ENCODE data around the gene DNAAF9.

Gene DNAAF9

GRCh38 chr20:3410464-3410863, 3.0 kb upstream of the DNAAF9 start:
- no peak overlapping the region for H3K9ac ChIP-seq (ENCODE audit: low read length in 2 of 2)
- H3K27ac ChIP-seq (ENCODE audit: low read length), result no peak overlapping the region
- no peak overlapping the region for H3K4me3 ChIP-seq (ENCODE audit: low read length in 2 of 2)
- H3K27me3 ChIP-seq (ENCODE audit: control insufficient read depth in 1 of 2, insufficient read depth in 2 of 2, low read length in 2 of 2), result no peaks in the 10 kb centered on the region
- no peaks in the 10 kb centered on the region for H3K9me3 ChIP-seq (ENCODE audit: control insufficient read depth in 2 of 2, low read length in 2 of 2)
- H3K4me1 ChIP-seq (ENCODE audit: control insufficient read depth, insufficient read depth, low read length), result peaks cover 8% of the 10 kb centered on the region
- no peaks in the 10 kb centered on the region for H3K36me3 ChIP-seq (ENCODE audit: control insufficient read depth in 2 of 2, insufficient read depth in 2 of 2, low read length in 2 of 2)

DNA sequence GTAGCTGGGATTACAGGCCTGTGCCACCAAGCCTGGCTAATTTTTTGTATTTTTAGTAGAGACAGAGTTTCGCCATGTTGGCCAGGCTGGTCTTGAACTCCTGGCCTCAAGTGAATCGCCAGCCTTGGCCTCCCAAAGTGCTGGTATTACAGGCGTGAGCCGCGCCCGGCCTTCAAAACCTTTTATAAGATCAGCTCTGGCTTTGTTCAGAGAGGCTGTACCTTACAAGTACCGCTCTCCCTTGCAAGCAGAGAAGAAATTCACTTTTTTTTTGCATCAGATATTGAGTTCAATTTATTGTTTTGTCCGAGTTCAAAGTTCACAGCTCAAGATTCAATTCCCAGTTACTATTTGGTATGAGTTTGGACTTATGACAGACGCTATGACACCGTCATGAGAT, 1.9 kb upstream of the DNAAF9 start:
- H3K27me3 ChIP-seq (ENCODE audit: control insufficient read depth in 1 of 2, insufficient read depth in 2 of 2, low read length in 2 of 2), result no peaks in the 10 kb centered on the region
- peak overlapping the region in 1 of 2 donors; percentile 92 for H3K4me3 ChIP-seq (ENCODE audit: low read length in 2 of 2)
- no peak overlapping the region for H3K9ac ChIP-seq (ENCODE audit: low read length in 2 of 2)
- no peaks in the 10 kb centered on the region for H3K9me3 ChIP-seq (ENCODE audit: control insufficient read depth in 2 of 2, low read length in 2 of 2)
- no peak overlapping the region for H3K27ac ChIP-seq (ENCODE audit: low read length)
- no peaks in the 10 kb centered on the region for H3K36me3 ChIP-seq (ENCODE audit: control insufficient read depth in 2 of 2, insufficient read depth in 2 of 2, low read length in 2 of 2)
- H3K4me1 ChIP-seq (ENCODE audit: control insufficient read depth, insufficient read depth, low read length), result peaks cover 8% of the 10 kb centered on the region

- Histone ChIP-seq H3K9me3 (ENCODE audit: control insufficient read depth in 2 of 2, low read length in 2 of 2) (no peaks in the 10 kb centered on the region), H3K4me3 (ENCODE audit: low read length in 2 of 2) (peak overlapping the region; percentile 92 to 100), H3K9ac (ENCODE audit: low read length in 2 of 2) (peak overlapping the region; percentile 76 to 77), H3K27me3 (ENCODE audit: control insufficient read depth in 1 of 2, insufficient read depth in 2 of 2, low read length in 2 of 2) (no peaks in the 10 kb centered on the region), H3K36me3 (ENCODE audit: control insufficient read depth in 2 of 2, insufficient read depth in 2 of 2, low read length in 2 of 2) (no peaks in the 10 kb centered on the region), H3K27ac (ENCODE audit: low read length) (peak overlapping the region; percentile 72), H3K4me1 (ENCODE audit: control insufficient read depth, insufficient read depth, low read length) (peaks cover 8% of the 10 kb centered on the region)
These were observed 535 bp upstream of the DNAAF9 start for GRCh38 chr20:3407771-3408637.

DNA sequence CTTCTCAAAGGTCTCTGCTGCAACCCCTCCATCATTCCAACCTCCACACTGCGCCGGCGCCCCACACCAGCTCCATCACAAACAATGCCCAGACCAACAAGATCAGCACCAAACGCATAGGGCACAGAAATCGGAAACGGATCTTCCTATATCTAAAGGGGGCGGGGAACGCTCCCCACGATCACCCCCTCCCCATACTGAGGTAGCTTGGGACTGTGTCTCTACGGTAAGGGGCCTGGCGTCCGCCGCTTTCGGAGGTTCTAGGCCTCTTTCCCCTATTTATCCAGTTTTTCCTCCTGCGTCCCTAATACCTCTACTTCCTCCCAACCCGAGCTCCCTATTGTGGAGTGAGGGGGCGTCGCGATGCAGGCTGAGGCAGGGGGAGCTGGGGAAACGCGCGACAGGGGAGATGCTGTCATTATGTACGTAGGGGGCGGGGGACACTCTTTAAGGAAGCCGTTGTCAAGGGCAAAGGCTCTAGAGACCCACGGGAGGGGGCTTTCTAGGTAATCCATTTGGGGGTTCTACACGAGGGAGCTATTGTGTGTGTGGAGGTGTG, 909 bp downstream of the DNAAF9 start:
- peak overlapping the region; percentile 82 to 88 for H3K9ac ChIP-seq (ENCODE audit: low read length in 2 of 2)
- no peaks in the 10 kb centered on the region for H3K9me3 ChIP-seq (ENCODE audit: control insufficient read depth in 2 of 2, low read length in 2 of 2)
- peaks cover 8% of the 10 kb centered on the region for H3K4me1 ChIP-seq (ENCODE audit: control insufficient read depth, insufficient read depth, low read length)
- H3K27ac ChIP-seq (ENCODE audit: low read length), result peak overlapping the region; percentile 80
- H3K36me3 ChIP-seq (ENCODE audit: control insufficient read depth in 2 of 2, insufficient read depth in 2 of 2, low read length in 2 of 2), result no peaks in the 10 kb centered on the region
- H3K4me3 ChIP-seq (ENCODE audit: low read length in 2 of 2), result peak overlapping the region; percentile 74 to 92
- no peaks in the 10 kb centered on the region for H3K27me3 ChIP-seq (ENCODE audit: control insufficient read depth in 1 of 2, insufficient read depth in 2 of 2, low read length in 2 of 2)

DNA sequence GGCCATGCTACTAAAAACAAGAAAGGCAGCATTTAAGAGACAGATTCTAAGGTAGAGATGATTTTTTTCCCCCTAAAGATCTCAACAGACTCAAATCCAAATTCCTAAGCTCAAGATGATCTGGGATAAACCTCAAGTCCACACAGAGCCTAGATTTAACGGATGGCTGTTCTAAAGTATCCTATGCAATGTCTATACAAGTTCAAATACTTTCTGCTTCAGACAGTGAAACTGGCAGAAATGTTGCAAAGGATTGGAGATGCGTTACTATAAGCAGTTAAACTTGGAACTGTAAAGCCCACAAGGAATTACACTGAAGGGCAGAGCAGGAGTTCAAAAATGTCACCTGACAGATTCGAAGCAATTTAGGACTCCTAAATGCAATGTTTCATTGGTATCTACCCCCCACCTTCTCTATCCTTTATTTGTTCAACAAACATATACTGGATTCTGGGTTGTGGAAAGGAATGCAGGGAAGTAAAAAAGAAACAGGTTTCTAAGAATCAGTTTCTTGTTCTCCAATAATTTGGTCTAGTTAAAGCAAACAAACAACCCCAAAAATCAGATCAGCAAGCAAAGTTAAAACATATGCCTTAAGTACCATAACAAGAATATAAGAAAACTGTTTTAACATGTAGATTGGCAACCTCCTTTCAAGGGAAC, 1.6 kb downstream of the DNAAF9 start:
- Histone ChIP-seq H3K4me1 (ENCODE audit: control insufficient read depth, insufficient read depth, low read length) (peaks cover 10% of the 10 kb centered on the region), H3K4me3 (ENCODE audit: low read length in 2 of 2) (peak overlapping the region; percentile 74 to 92), H3K9ac (ENCODE audit: low read length in 2 of 2) (peak overlapping the region; percentile 82 to 88)

DNA sequence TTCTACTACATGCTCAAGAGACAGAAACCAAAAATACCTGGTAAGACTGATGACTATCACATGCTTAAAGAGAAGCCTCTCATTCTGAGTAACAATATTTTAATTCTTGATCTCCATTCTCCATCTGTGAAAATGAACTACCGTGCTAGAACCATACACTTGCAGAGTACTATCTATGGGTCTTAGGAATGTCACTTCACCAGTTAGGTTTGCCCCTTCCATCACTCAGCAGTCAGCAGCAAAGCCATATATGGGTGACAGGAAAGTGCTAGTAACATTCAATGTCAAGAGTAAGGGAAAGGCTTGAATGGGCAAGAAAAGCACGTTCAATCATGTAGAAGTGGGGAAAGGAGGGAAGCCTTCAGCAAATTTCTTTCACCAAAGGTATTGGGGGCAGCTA, 2.3 kb downstream of the DNAAF9 start:
- H3K9ac ChIP-seq (ENCODE audit: low read length in 2 of 2), result no peak overlapping the region
- H3K4me1 ChIP-seq (ENCODE audit: control insufficient read depth, insufficient read depth, low read length), result peaks cover 11% of the 10 kb centered on the region
- H3K36me3 ChIP-seq (ENCODE audit: control insufficient read depth in 2 of 2, insufficient read depth in 2 of 2, low read length in 2 of 2), result no peaks in the 10 kb centered on the region
- H3K4me3 ChIP-seq (ENCODE audit: low read length in 2 of 2), result no peak overlapping the region
- no peak overlapping the region for H3K27ac ChIP-seq (ENCODE audit: low read length)
- no peaks in the 10 kb centered on the region for H3K27me3 ChIP-seq (ENCODE audit: control insufficient read depth in 1 of 2, insufficient read depth in 2 of 2, low read length in 2 of 2)
- H3K9me3 ChIP-seq (ENCODE audit: control insufficient read depth in 2 of 2, low read length in 2 of 2), result no peaks in the 10 kb centered on the region

More for the DNA sequence above, 1.6 kb downstream of the DNAAF9 start:
- Histone ChIP-seq H3K27me3 (ENCODE audit: control insufficient read depth in 1 of 2, insufficient read depth in 2 of 2, low read length in 2 of 2) (no peaks in the 10 kb centered on the region), H3K9me3 (ENCODE audit: control insufficient read depth in 2 of 2, low read length in 2 of 2) (no peaks in the 10 kb centered on the region), H3K27ac (ENCODE audit: low read length) (peak overlapping the region; percentile 80), H3K36me3 (ENCODE audit: control insufficient read depth in 2 of 2, insufficient read depth in 2 of 2, low read length in 2 of 2) (no peaks in the 10 kb centered on the region)

DNA sequence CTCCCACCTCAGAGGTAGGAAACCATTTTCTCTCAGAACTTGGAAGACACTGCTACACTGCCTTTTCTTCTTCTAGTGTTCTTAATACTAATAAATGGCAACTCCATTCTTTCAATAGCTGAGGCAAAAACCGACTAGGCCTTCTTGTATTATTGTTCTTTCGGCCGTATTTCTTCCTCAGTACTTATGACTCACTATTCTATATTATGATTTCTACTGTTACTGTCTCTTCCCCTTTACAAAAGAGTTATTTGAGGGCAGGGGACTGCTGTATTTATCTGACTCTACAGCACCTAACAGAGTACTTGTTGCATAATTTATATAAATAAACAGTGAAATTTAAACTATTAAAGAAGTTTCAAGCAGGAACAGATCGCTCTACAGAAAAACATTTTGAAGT, 3.1 kb downstream of the DNAAF9 start:
- Histone ChIP-seq H3K27ac (ENCODE audit: low read length) (no peak overlapping the region), H3K9ac (ENCODE audit: low read length in 2 of 2) (no peak overlapping the region), H3K9me3 (ENCODE audit: control insufficient read depth in 2 of 2, low read length in 2 of 2) (no peaks in the 10 kb centered on the region), H3K27me3 (ENCODE audit: control insufficient read depth in 1 of 2, insufficient read depth in 2 of 2, low read length in 2 of 2) (no peaks in the 10 kb centered on the region), H3K4me3 (ENCODE audit: low read length in 2 of 2) (no peak overlapping the region), H3K4me1 (ENCODE audit: control insufficient read depth, insufficient read depth, low read length) (peaks cover 11% of the 10 kb centered on the region), H3K36me3 (ENCODE audit: control insufficient read depth in 2 of 2, insufficient read depth in 2 of 2, low read length in 2 of 2) (no peaks in the 10 kb centered on the region)

GRCh38 chr20:3403741-3404140, 3.7 kb downstream of the DNAAF9 start:
- Histone ChIP-seq H3K4me1 (ENCODE audit: control insufficient read depth, insufficient read depth, low read length) (peaks cover 11% of the 10 kb centered on the region), H3K27me3 (ENCODE audit: control insufficient read depth in 1 of 2, insufficient read depth in 2 of 2, low read length in 2 of 2) (no peaks in the 10 kb centered on the region), H3K4me3 (ENCODE audit: low read length in 2 of 2) (no peak overlapping the region), H3K9ac (ENCODE audit: low read length in 2 of 2) (no peak overlapping the region), H3K27ac (ENCODE audit: low read length) (no peak overlapping the region), H3K36me3 (ENCODE audit: control insufficient read depth in 2 of 2, insufficient read depth in 2 of 2, low read length in 2 of 2) (no peaks in the 10 kb centered on the region), H3K9me3 (ENCODE audit: control insufficient read depth in 2 of 2, low read length in 2 of 2) (no peaks in the 10 kb centered on the region)

- no peak overlapping the region for H3K27ac ChIP-seq (ENCODE audit: low read length)
- no peaks in the 10 kb centered on the region for H3K36me3 ChIP-seq (ENCODE audit: control insufficient read depth in 2 of 2, insufficient read depth in 2 of 2, low read length in 2 of 2)
- H3K27me3 ChIP-seq (ENCODE audit: control insufficient read depth in 1 of 2, insufficient read depth in 2 of 2, low read length in 2 of 2), result no peaks in the 10 kb centered on the region
- H3K4me3 ChIP-seq (ENCODE audit: low read length in 2 of 2), result no peak overlapping the region
- no peaks in the 10 kb centered on the region for H3K9me3 ChIP-seq (ENCODE audit: control insufficient read depth in 2 of 2, low read length in 2 of 2)
- H3K4me1 ChIP-seq (ENCODE audit: control insufficient read depth, insufficient read depth, low read length), result peaks cover 9% of the 10 kb centered on the region
- H3K9ac ChIP-seq (ENCODE audit: low read length in 2 of 2), result no peak overlapping the region
These were observed 5.0 kb downstream of the DNAAF9 start for GRCh38 chr20:3402453-3402852.

GRCh38 chr20:3400260-3401155, 7.0 kb downstream of the DNAAF9 start:
- H3K27me3 ChIP-seq (ENCODE audit: control insufficient read depth in 1 of 2, insufficient read depth in 2 of 2, low read length in 2 of 2), result no peaks in the 10 kb centered on the region
- H3K4me3 ChIP-seq (ENCODE audit: low read length in 2 of 2), result no peak overlapping the region
- peaks cover 3% of the 10 kb centered on the region for H3K4me1 ChIP-seq (ENCODE audit: control insufficient read depth, insufficient read depth, low read length)
- no peaks in the 10 kb centered on the region for H3K9me3 ChIP-seq (ENCODE audit: control insufficient read depth in 2 of 2, low read length in 2 of 2)
- no peak overlapping the region for H3K9ac ChIP-seq (ENCODE audit: low read length in 2 of 2)
- no peak overlapping the region for H3K27ac ChIP-seq (ENCODE audit: low read length)
- no peaks in the 10 kb centered on the region for H3K36me3 ChIP-seq (ENCODE audit: control insufficient read depth in 2 of 2, insufficient read depth in 2 of 2, low read length in 2 of 2)
